Effector memory CD8-positive, alpha-beta T cell (primary cell): ENCODE measurements around the gene STAT3.

Experiments
- ATAC-seq: fragments of 150-1000 bp; cut with Tn5 transposase; replicated peaks from 2 replicates; pipeline ENCODE4 v1.10.0; 2021; ENCODE audit warnings: mild to moderate bottlenecking, moderate library complexity
- DNase-seq, 3 experiments: peaks; one replicate each; pipeline ENCODE4 v3.0.0; 2021
- H3K27ac Mint-ChIP-seq, 2 donors: one replicate each; pipeline ENCODE4 v1.8.0; 2022; ENCODE audit warnings: mild to moderate bottlenecking in 2 of 2, mixed read lengths in 2 of 2, moderate library complexity in 2 of 2
- H3K27me3 Mint-ChIP-seq, 2 donors: one replicate each; pipeline ENCODE4 v1.8.0; 2022; ENCODE audit warnings: mixed read lengths in 2 of 2
- H3K36me3 Mint-ChIP-seq: one replicate; pipeline ENCODE4 v1.8.0; 2022; ENCODE audit warnings: mild to moderate bottlenecking, moderate library complexity, mixed read lengths; ENCODE audit not compliant: insufficient read depth
- H3K4me1 Mint-ChIP-seq, 2 donors: one replicate each; pipeline ENCODE4 v1.8.0; 2022; ENCODE audit warnings: low read depth in 2 of 2, mixed read lengths in 2 of 2
- H3K4me3 Mint-ChIP-seq, 2 donors: one replicate each; pipeline ENCODE4 v1.8.0; 2022; ENCODE audit warnings: mild to moderate bottlenecking in 2 of 2, mixed read lengths in 2 of 2, moderate library complexity in 2 of 2
- H3K9me3 Mint-ChIP-seq, 2 donors: one replicate each; pipeline ENCODE4 v1.8.0; 2022; ENCODE audit warnings: mixed read lengths in 2 of 2

The STAT3 gene

GRCh38 chr17:42345396-42346073, 42.7 kb downstream of the STAT3 start:
- Mint-ChIP-seq H3K4me1 (peaks cover 33 to 47% of the 10 kb centered on the region in 2 donors), H3K4me3 (no peak overlapping the region), H3K9me3 (no peaks in the 10 kb centered on the region), H3K27me3 (no peaks in the 10 kb centered on the region), H3K36me3 (peaks cover 70% of the 10 kb centered on the region), H3K27ac (no peak overlapping the region)
- DNase-seq: no peak
- ATAC-seq: no peak

- H3K27me3 Mint-ChIP-seq: no peaks in the 10 kb centered on the region
- H3K4me3 Mint-ChIP-seq: peak overlapping the region; percentile 43
- DNase-seq: no peak
- peak overlapping the region; percentile 83 to 84 for H3K27ac Mint-ChIP-seq
- H3K36me3 Mint-ChIP-seq: peaks cover 86% of the 10 kb centered on the region
- peaks cover 27 to 36% of the 10 kb centered on the region in 2 donors for H3K4me1 Mint-ChIP-seq
- H3K9me3 Mint-ChIP-seq: no peaks in the 10 kb centered on the region
- peak; percentile 60 for ATAC-seq
These were observed 45.8 kb downstream of the STAT3 start for GRCh38 chr17:42342242-42343008.

DNA sequence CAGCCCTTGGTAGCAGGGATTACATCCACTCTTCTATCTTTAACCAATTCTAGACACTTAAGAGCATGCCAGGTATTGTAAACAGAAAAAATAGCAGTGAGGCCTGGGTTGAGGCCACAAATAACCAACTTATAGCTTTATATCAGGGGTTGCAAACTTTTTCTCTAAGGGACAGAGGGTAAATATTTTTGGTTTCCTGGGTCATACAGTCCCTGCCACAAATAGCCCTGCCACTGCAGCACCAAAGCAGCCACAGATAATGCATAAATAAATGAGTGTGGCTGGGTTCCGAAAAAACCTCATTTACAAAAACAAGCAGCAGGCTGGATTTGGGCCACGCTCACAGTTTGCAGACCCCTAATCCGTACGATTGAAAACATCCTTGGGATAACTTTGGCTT, 46.7 kb downstream of the STAT3 start:
- DNase-seq (no peak), ATAC-seq (no peak)
- Mint-ChIP-seq H3K27ac (peak overlapping the region; percentile 83 to 84), H3K27me3 (no peaks in the 10 kb centered on the region), H3K4me1 (peaks cover 27 to 37% of the 10 kb centered on the region in 2 donors), H3K36me3 (peaks cover 85% of the 10 kb centered on the region), H3K4me3 (peak overlapping the region in 1 of 2 donors; percentile 23), H3K9me3 (no peaks in the 10 kb centered on the region)

DNA sequence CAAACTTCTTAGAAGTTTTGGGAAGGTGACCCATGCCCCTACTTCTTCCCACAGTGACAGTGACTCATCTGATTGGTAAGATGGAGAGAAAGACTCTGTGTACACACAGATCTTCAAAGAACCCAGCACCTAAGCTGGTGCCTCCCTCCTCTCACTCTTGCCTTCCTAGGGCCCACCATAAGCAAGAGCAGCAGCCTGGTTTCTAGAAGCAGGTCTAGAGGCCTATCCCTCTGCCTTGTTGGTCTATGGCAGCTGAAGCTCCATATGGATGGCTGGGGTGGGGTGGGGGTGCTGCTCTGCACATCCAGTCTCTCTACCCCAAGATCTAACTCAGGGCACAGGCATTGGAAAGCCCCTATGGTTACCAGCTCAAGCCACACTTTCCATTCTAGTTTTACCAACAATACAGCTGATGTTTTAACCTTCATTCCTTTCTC, 47.5 kb downstream of the STAT3 start:
- H3K27ac Mint-ChIP-seq: peak overlapping the region; percentile 83 to 84
- no peaks in the 10 kb centered on the region for H3K9me3 Mint-ChIP-seq
- H3K4me3 Mint-ChIP-seq: no peak overlapping the region
- ATAC-seq (peak; percentile 34), DNase-seq (no peak)
- H3K4me1 Mint-ChIP-seq: peaks cover 27 to 37% of the 10 kb centered on the region in 2 donors
- peaks cover 85% of the 10 kb centered on the region for H3K36me3 Mint-ChIP-seq
- H3K27me3 Mint-ChIP-seq: no peaks in the 10 kb centered on the region

- H3K27ac Mint-ChIP-seq: peak overlapping the region in 1 of 2 donors; percentile 83
- peaks cover 27 to 37% of the 10 kb centered on the region in 2 donors for H3K4me1 Mint-ChIP-seq
- H3K4me3 Mint-ChIP-seq: no peak overlapping the region
- ATAC-seq (no peak), DNase-seq (no peak)
- H3K27me3 Mint-ChIP-seq: no peaks in the 10 kb centered on the region
- H3K9me3 Mint-ChIP-seq: no peaks in the 10 kb centered on the region
- peaks cover 85% of the 10 kb centered on the region for H3K36me3 Mint-ChIP-seq
These were observed 49.0 kb downstream of the STAT3 start for GRCh38 chr17:42339221-42339620.

DNA sequence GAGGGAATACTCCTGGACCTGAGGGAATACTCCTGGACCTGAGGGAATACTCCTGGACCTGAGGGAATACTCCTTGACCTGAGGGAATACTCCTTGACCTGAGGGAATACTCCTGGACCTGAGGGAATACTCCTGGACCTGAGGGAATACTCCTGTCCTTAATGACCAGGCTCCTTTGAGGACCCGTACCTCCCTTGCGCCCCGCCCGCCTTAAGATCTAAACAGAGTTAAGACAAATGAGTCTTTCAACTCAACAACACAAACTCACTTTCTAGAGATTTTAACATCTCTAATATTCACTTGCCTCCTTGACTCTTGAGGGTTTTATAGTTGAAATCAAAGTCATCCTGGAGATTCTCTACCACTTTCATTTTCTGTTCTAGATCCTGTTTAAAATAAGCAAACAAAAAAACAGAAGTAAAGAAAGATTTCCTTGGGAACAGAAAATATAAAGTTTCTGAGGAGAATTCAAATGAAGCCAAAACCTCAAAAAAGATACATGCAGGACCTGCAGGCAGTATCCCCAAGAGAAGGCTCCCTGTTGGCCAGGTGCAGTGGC, 49.7 kb downstream of the STAT3 start:
- Mint-ChIP-seq H3K4me1 (peaks cover 27 to 37% of the 10 kb centered on the region in 2 donors), H3K27me3 (no peaks in the 10 kb centered on the region), H3K4me3 (peak overlapping the region in 1 of 2 donors; percentile 60), H3K27ac (peak overlapping the region; percentile 83 to 84), H3K9me3 (no peaks in the 10 kb centered on the region), H3K36me3 (peaks cover 83% of the 10 kb centered on the region)
- ATAC-seq (no peak), DNase-seq (no peak)

DNA sequence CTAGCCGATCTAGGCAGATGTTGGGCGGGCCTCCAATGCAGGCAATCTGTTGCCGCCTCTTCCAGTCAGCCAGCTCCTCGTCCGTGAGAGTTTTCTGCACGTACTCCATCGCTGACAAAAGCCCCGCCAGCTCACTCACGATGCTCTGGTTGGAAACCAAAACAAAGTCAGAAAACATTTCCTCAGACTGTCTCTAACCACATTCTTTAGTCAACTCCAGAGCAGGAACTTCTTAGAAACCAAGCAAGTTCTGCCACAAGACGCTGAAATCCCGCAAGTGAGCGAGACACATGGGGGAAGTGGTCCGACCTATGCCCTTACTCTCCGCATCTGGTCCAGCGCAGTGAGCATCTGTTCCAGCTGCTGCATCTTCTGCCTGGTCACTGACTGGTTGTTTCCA, 50.8 kb downstream of the STAT3 start:
- ATAC-seq: peak; percentile 87
- peaks cover 83% of the 10 kb centered on the region for H3K36me3 Mint-ChIP-seq

DNA sequence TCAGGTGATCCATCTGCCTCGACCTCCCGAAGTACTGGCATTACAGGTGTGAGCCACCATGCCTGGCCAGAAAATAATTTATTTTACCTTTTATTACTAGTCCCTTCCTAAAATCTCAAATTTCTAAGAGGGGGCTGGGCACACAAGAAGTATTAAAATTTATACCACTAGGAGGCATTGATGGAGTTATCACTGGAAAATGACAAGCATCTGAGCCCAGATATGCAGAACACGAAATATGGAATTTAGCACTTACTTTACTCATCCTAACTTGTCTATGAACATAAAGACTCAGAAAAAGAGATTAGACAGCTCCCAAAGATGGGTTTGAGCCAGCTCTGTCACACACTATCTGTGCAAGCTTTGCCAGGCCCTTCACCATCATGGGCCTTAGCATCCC, 53.6 kb downstream of the STAT3 start:
- Mint-ChIP-seq H3K27ac (no peak overlapping the region), H3K4me1 (peaks cover 10 to 16% of the 10 kb centered on the region in 2 donors), H3K9me3 (no peaks in the 10 kb centered on the region), H3K36me3 (peaks cover 88% of the 10 kb centered on the region), H3K27me3 (no peaks in the 10 kb centered on the region), H3K4me3 (no peak overlapping the region)
- ATAC-seq: no peak
- DNase-seq: no peak

More for the DNA sequence above, 50.8 kb downstream of the STAT3 start:
- peaks cover 23 to 32% of the 10 kb centered on the region in 2 donors for H3K4me1 Mint-ChIP-seq
- H3K4me3 Mint-ChIP-seq: peak overlapping the region; percentile 38 to 53
- DNase-seq: peak; percentile 46 to 51 (median 49)
- H3K9me3 Mint-ChIP-seq: no peaks in the 10 kb centered on the region
- H3K27ac Mint-ChIP-seq: peak overlapping the region; percentile 91 to 94
- no peaks in the 10 kb centered on the region for H3K27me3 Mint-ChIP-seq

DNA sequence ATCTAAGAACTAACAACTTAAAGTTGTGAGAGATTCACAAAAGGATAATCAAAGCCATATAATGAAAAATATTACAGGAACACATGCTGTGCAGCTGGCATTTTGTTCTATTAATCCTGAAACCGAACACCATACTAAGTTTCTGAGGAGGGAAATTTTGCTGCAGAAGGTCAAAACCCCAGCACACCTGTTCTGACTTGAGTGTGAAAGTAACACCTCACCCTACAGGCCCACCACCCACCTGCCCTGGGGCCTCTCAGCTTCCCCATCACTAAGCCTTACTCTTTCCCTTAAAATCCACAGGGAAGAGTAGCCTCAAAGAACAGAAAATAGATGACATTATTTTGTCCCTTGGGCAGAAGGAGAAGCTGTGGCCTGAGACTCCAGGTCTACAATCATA, 55.2 kb downstream of the STAT3 start:
- peaks cover 91% of the 10 kb centered on the region for H3K36me3 Mint-ChIP-seq

DNA sequence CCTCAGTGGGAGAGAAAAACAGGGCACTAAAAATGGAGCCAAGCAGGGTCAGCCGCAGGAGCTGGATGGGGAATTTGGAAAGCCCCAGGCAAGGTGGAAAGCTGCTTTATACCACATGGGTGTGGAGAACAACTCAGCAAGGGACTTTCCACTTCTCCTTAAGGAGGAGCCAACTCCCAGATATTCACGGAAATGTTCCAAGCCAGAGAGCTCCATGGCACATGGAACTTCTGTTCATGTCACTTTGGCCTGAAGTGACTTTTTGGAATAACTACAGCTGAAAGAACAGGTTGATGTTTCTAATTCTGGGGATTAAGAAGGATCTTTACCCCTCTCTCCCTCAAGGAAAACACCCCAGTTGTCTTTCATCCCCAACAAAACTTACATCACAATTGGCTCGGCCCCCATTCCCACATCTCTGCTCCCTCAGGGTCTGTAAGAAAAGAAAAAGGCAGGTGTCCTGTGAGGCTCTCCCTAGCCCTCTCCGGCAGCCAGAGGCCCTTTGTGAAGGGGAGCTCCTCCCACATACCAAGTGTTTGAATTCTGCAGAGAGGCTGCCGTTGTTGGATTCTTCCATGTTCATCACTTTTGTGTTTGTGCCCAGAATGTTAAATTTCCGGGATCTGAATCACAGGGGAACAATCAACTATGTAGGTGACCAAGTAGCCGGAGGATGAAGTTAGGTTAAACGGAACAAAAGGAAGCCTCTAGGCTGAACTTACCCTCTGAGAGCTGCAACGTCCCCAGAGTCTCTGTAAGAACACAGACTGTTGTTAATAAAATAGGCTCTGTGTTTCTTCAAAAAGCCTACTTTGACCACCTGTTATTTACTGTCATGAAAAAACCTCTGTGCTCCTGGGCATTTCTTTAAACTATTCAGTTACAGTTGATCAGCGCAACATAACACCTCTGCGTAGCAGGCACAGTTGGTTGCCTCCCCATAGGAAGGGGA, 58.9 kb downstream of the STAT3 start:
- no peak for DNase-seq
- no peak for ATAC-seq
- Mint-ChIP-seq H3K9me3 (no peaks in the 10 kb centered on the region), H3K27me3 (no peaks in the 10 kb centered on the region), H3K36me3 (peaks cover 88% of the 10 kb centered on the region), H3K4me1 (no peaks in the 10 kb centered on the region), H3K4me3 (no peak overlapping the region), H3K27ac (peak overlapping the region in 1 of 2 donors; percentile 81)

More for the DNA sequence above, 55.2 kb downstream of the STAT3 start:
- H3K4me3 Mint-ChIP-seq: no peak overlapping the region
- H3K4me1 Mint-ChIP-seq: peaks cover 5 to 6% of the 10 kb centered on the region in 2 donors
- H3K27me3 Mint-ChIP-seq: no peaks in the 10 kb centered on the region
- H3K27ac Mint-ChIP-seq: no peak overlapping the region
- ATAC-seq (no peak), DNase-seq (no peak)
- no peaks in the 10 kb centered on the region for H3K9me3 Mint-ChIP-seq

GRCh38 chr17:42325026-42325425, 63.2 kb downstream of the STAT3 start:
- DNase-seq: no peak
- peaks cover 89% of the 10 kb centered on the region for H3K36me3 Mint-ChIP-seq
- peak overlapping the region in 1 of 2 donors; percentile 23 for H3K27ac Mint-ChIP-seq
- peaks cover 10 to 11% of the 10 kb centered on the region in 2 donors for H3K4me1 Mint-ChIP-seq
- no peaks in the 10 kb centered on the region for H3K9me3 Mint-ChIP-seq
- no peak for ATAC-seq
- no peak overlapping the region for H3K4me3 Mint-ChIP-seq
- H3K27me3 Mint-ChIP-seq: no peaks in the 10 kb centered on the region

GRCh38 chr17:42323268-42323773, 64.9 kb downstream of the STAT3 start:
- H3K4me3 Mint-ChIP-seq: no peak overlapping the region
- H3K27me3 Mint-ChIP-seq: no peaks in the 10 kb centered on the region
- H3K4me1 Mint-ChIP-seq: peaks cover 15 to 16% of the 10 kb centered on the region in 2 donors
- ATAC-seq: no peak
- H3K36me3 Mint-ChIP-seq: peaks cover 86% of the 10 kb centered on the region
- no peaks in the 10 kb centered on the region for H3K9me3 Mint-ChIP-seq
- no peak for DNase-seq
- no peak overlapping the region for H3K27ac Mint-ChIP-seq
